NCI-H2029 treated with DMSO at 0.1 percent for 48 hours (cell line): ENCODE results near the gene KLF18.
"Not testable (repeated sequence)": the region's sequence is repeated elsewhere in the genome, so short reads cannot be mapped to it uniquely, and the experiment has no call there.

Experiments
- DNase-seq: peaks from one replicate; lab custom pipeline; 2025; lab: John Stamatoyannopoulos, UW

Gene KLF18

DNA sequence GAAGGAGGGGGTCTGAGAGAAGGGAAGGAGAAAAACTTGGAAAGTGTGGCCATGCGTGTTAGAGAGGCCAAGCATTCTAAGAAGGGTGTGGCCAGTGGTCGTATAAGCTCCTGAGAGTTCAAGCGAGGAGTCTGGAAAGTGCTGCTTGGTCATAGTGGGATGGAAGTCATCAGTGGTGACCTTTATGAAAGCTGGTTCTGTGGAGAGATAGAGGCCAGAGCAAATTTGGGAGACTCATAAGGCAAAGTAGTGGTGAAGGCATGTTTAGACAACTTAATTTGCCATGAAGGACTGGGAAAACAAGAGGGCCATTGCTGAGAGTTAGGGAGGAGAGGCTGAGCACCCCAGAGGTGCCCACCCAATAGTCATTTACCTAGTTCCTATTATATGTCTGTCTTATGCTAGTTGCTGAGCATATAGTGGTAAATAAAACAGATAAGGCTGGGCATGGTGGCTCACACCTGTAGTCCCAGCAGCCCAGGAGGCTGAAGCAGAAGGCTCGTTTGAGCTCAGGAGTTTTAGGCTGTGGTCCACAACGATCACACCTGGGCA, 21.0 kb downstream of the KLF18 start:
- no peak for DNase-seq

DNA sequence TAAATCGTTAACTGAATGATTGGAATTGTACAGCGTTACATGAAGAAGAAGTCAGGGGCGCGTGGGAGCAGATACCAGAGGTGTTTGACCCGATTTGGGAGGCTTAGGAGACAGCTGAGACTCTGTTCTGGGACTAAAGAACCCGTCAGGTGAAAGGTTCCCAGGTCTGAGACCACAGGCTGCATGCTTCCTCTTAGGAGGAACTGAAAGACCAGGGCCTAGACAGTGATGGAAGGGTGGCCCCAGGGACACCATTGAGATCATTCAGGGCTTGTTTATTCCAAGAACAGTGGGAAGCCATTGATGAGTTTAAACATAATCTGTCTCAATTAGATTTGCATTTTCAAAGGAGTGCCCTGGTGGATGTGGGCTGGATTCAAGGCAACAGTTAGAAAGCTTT, 21.9 kb downstream of the KLF18 start:
- no peak for DNase-seq

DNA sequence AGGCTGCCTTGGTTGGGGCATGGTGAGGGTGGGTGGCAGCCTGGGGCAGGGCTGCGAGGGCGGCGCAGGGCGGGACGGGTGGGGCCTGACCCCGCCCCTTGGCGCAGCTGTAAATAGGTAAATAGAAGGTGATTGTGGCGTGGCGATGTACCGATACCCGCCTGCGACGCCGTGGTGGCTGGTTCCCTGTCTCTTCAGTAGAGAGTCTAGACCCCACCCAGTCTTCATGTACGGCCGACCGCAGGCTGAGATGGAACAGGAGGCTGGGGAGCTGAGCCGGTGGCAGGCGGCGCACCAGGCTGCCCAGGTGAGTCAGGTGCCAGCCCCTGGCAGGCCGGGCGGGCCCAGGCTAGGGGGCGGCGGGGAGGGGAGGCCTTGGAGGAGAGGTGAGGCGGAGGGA, 22.7 kb downstream of the KLF18 start, which contains the start of gene KLF17:
Gene KLF17, plus strand, starts transcription at position 140 of the 400 bp plus-strand sequence. Its CDS starts 87 bp downstream, at position 227.
- no peak for DNase-seq

DNA sequence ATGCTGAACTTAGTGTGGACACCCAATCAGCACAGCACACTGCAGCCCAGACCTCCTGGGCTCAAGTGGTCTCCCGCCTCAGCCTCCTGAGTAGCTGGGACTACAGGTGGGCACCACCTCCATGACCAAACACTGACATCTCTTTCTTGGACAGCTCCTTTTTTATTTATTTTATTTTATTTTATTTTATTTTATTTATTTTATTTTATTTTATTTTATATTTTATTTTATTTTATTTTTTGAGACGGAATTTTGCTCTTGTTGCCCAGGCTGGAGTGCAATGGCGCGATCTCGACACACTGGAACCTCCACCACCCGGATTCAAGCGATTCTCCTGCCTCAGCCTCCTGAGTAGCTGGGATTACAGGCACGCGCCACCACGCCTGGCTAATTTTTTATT, 24.2 kb downstream of the KLF18 start:
- not testable (repeated sequence) for DNase-seq

DNA sequence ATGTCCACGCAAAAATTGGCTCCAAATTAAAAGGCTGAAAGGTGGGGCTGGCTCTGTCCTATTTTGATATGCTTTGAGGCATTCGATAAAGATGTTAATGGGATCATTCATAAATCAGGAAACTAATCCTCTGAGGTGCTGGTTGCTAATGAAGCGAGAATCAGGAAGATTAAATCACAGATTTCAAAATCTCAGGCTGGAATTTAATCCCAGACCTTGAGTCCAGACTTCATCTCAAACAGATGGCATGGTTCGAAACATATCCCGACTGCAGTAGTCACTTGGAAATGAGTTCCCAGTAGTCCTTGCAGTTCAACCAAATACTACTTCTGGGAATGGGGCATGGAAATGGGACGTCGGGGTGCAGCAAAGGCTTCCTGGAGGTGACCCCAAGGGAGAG, 27.3 kb downstream of the KLF18 start:
- DNase-seq: no peak

DNA sequence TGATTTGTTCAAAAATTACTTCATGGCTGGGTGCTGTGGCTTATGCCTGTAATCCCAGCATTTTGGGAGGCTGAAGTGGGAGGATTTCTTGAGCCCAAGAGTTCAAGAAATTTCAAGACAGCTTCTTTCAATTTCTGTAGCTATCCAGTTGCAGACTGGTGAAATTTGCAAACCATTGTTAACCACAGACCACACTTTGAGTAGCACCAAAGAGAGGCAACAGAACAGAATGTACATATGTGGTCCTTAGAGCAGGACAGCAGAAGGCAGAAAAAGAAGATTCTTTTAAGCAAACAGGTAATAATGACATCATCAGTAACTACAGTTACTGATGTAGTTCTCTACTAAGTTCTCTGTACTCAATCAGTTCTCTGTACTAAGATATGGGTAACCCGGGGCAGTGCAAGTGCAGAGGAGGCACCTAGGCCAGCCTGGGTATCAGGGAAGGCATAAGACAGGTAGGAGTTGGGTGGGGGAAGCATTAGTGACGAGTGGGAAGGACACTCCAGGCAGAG, 28.3 kb downstream of the KLF18 start:
- DNase-seq: no peak

DNA sequence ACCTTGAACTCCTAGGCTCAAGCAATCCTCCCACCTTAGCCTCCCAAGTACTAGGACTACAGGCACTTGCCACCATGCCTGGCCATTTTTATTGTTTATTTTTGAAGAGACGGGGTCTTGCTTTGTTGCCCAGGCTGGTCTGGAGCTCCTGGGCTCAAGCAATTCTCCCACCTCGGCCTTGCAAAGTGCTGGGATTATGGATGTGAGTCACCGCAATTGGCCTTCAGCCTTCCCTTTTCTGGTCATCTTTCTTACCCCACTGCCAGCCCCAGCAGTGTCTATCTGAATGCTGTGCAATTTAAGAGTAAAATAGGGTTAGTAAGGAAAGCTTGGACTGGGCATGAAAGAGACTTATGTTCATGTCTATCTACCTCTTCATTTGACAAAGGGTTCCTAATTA, 28.9 kb downstream of the KLF18 start:
- no peak for DNase-seq

DNA sequence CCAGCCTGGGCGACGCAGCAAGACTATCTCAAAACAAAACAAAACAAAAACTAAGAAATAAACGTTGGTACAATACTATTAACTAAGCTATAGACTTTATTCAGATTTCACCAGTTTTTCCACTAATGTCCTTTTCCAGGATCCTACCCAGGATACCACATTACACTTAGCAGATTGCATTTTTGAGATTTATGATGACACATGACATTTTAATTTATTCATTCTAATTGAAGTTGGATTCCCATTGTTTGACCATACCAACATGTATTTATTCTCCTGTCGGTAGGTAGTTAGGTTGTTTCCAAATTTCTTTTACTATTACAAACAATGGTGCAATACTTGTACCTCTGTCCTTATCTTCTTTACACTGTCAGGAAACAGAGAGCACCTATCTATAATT, 29.6 kb downstream of the KLF18 start:
- no peak for DNase-seq

DNA sequence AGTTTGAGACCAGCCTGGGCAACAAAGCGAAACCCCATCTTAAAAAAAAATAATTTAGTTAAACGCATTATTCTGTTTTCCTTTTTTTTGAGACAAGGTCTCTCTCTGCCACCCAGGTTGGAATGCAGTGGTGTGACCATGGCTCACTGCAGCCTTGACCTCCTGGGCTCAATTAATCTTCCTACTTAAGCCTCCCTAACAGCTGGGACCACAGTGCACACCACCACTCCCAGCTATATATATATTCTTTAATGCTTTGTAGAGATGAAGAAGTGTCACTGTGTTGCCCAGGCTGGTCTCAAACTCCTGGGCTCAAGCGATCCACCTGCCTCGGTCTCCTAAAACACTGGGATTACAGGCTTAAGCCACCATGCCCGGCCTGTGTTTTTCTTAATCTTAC, 30.5 kb downstream of the KLF18 start:
- DNase-seq: no peak

DNA sequence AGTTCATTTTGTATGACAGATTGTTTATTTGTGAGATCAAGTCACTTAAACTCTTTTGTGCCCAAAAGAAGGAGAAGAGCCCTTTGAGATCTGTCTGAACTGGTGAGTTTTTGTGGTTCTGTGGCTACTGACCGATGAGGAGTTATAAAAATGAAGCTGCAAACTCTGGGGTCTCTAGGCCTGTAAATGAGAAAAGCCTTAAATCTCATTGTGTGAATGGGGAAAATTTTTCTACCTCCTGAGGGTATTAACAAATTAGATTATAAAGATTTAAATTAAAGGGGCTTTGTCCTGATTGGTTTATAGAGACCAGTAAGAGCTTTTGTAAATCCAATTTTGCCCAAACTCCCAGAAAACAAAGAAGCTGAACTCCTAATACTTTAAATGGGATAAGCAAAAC, 32.5 kb downstream of the KLF18 start:
- no peak for DNase-seq

DNA sequence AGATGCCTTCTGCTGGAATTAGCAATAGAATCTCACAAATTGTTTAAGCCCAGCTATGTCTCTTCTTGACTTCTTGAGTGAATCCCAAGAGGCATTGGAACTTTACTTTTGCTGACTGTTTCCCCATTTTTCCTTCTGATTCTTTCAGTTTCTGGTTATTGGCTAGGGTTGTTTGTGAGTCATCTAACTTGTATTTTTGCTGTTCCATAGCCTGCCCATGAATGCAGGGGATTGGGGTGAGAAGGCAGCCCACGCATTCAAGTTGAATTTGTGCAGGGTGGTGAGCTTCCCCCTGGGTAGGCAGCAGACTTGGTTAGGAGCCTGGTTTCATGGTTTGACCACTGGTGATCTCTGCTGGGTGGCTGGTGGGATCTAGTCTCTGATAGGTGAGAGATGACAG, 33.2 kb downstream of the KLF18 start:
- no peak for DNase-seq

DNA sequence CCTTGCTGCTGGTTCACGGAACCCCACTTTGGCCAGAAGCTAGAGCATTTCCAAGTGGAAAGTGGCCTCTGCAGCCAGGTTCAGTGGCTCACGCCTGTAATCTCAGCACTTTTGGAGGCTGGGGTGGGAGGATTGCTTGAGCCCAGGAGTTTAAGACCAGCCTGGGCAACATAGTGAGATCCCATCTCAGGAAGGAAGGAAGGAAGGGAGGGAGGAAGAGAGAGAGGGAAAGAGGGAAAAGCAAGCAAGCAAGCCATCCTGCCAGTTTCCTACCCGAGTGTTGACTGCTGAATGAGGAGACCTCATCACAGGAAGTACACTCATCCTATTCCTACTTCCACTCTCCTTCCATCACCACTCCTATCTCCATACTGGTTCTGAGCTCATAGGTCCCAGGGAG, 35.6 kb downstream of the KLF18 start:
- no peak for DNase-seq

DNA sequence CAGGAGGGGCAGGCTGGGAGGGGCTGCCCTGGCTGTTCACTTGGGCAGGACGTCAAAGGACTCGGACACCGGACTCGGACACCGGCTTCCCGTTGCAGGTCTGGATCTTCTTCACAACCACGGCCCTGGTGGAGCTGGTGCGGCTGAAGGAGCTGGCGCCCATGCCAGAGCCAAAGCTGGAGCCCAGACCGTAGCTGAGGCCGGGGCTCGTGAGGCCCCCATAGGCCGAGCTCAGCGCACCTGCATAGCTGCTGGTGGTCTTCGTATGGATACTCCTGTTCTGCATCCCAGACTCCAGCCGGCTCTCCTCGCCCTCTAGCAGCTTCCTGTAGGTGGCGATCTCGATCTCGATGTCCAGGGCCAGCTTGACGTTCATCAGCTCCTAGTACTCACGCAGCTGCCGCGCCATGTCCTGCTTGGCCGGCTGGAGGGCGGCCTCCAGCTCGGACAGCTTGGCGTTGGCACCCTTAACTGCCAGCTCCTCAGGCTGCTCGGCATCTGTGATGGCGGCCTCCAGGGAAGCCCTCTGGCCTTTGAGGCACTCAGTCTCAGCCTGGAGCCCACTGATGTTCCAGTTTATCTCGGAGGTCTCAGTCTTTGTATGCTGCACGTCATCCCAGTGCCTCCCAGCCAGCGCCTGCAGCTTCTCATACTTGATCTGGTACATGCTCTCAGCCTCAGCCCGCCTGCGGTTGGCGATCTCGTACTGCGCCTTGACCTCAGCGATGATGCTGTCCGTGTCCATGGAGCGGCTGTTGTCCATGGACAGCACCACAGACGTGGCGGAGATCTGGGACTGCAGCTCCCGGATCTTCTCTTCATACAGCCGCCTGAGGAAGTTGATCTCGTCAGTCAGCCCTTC, 37.9 kb downstream of the KLF18 start:
- DNase-seq: no peak

DNA sequence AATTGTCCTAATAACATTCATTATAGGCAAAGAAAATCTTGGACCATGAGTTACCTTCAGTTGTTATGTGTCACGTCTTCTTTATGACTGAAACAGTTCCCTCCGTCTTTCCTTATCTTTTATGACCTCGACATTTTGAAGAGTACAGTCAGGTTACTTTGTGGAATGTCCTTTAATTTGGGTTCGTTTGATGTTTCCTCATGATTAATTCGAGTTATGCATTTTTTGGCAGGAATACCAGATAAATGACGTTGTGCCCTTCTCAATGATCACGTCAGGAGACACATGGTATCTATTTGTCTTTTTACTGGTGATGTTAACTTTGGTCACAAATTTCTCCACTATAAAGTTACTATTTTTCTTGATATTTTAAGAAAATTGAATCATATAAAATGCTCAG, 40.1 kb downstream of the KLF18 start:
- no peak for DNase-seq

DNA sequence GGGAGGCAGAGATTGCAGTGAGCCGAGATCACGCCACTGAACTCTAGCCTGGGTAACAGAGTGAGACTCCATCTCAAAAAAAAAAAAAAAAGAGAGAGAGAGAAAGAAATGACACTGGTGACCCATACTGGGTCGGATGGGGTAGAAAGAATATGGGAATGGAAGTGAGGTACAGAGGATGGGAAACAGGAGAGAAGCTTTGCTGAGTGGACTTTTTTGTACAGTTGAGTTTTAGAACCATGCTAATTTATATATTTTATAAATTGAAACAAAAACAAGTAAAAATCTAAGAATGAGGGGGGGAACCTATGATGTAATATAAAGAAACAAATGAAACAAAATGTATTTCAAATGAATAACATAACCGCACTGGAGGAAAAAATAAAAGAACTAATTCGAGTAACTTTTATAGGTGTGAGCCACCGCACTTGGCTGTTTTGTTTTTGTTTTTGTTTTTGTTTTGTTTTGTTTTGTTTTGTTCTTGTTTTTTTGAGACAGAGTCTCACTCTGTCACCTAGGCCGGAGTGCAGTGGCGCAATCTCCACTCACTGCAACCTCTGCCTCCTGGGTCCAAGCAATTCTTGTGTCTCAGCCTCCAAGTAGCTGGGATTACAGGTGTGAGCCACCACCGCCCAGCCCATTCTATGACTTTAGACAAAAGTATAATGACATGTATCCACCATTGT, 41.1 kb downstream of the KLF18 start:
- DNase-seq: no peak

DNA sequence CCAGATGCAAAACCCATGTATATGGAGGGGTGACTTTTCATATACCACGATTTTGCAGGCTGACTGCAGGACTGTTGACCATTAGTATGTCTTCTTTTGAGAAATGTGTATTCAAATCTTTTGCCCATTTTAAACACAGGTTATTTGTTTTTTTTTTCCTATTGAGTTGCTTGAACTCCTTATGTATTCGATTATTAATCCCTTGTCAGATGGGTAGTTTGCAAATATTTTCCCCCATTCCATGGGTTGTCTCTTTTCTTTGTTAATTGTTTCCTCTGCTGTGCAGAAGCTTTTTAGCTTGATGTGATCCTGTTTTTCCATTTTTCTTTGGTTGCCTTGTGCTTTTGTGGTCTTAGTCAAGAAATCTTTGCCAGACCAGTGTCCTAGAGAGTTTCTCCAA, 47.4 kb downstream of the KLF18 start:
- DNase-seq: no peak

DNA sequence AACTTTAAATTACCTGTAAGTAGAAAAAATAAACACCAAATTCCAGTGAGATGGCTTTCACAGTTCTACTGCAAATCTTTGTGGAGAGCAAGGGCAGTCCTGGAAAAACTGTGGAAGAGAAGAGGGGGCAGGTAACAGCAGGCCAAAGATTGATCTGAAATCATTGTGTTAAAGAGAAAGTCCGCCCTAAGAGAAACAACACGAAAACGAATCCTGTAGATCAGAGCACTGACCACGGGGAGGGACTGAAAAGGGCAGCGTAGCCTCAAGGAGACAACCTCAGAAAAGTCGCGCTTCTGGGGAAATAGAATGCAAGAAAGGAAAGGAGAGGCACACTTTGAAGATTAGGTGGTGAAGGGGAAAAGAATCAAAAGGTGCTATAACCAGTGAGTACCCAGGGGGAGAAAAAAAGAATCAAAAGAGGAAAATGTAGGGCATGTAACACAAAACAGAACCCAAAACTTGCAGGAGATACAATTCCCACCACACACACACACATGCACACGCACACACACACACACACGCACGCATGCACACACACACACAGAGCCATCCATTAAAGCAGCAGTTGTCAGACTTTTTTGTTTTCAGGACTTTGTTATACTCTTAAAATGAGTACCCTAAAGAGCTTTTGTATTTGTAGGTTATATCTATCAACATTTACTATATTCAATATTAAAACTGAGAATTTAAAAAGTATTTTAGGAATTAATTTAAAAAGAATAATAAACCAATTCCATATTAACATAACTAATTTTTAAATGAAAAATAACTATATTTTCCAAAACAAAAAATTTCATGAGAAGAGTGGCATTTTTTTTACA, 50.8 kb downstream of the KLF18 start:
- DNase-seq: no peak

DNA sequence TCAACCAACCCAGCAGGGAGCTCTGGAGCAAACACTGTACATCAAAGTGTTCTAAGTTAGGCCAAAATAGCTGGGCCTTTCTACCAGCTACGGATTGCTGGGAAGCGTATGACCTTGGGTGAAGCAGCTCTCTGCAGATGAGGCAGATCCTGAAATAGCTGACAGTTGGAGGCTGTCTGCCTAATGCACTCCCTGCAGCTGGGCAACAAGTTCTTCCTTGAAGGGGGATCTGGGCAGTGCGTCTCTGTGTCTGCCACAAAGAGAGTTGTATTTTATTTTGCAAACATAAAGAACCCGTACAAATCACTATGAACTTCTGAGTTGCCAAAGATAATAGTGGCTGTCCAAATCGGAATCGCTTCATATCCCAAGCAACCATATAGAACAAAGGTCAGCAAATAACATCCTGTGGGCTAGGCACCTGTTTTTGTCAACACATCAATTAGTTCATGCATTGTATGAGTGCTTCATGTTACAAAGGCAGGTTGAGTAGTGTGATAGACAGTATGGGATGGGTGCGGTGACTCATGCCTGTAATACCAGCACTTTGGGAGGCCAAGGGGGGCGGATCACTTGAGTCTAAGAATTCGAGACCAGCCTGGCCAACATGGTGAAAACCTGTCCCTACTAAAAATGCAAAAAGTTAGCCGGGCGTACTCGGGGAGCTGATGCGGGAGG, 51.9 kb downstream of the KLF18 start:
- peak; percentile 22 for DNase-seq
